ENCODE measurements around the gene RILPL2.
"Not testable (repeated sequence)": the region's sequence is repeated elsewhere in the genome, so short reads cannot be mapped to it uniquely, and the experiment has no call there.

The RILPL2 gene, protein sequence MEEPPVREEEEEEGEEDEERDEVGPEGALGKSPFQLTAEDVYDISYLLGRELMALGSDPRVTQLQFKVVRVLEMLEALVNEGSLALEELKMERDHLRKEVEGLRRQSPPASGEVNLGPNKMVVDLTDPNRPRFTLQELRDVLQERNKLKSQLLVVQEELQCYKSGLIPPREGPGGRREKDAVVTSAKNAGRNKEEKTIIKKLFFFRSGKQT
- long read RNA-seq, donor 1, full-length matches to known transcripts, result 5 of 5 reads
- long read RNA-seq, donor 1, partial matches to known transcripts, result 0 of 5 reads
- long read RNA-seq, donor 1, other reads (novel, unspliced or antisense), result 0 of 5 reads
- long read RNA-seq, donor 2, full-length matches to known transcripts, result 7 of 7 reads
- long read RNA-seq, donor 2, partial matches to known transcripts, result 0 of 7 reads
- long read RNA-seq, donor 2, other reads (novel, unspliced or antisense), result 0 of 7 reads
- long read RNA-seq, donor 3, full-length matches to known transcripts, result 5 of 5 reads
- long read RNA-seq, donor 3, partial matches to known transcripts, result 0 of 5 reads
- long read RNA-seq, donor 3, other reads (novel, unspliced or antisense), result 0 of 5 reads
- long read RNA-seq, donor 4, full-length matches to known transcripts, result 9 of 15 reads
- long read RNA-seq, donor 4, partial matches to known transcripts, result 6 of 15 reads
- long read RNA-seq, donor 4, other reads (novel, unspliced or antisense), result 0 of 15 reads
- long read RNA-seq, donor 5, full-length matches to known transcripts, result 8 of 8 reads
- long read RNA-seq, donor 5, partial matches to known transcripts, result 0 of 8 reads
- long read RNA-seq, donor 5, other reads (novel, unspliced or antisense), result 0 of 8 reads
- long read RNA-seq, donor 6, full-length matches to known transcripts, result 12 of 12 reads
- long read RNA-seq, donor 6, partial matches to known transcripts, result 0 of 12 reads
- long read RNA-seq, donor 6, other reads (novel, unspliced or antisense), result 0 of 12 reads
- long read RNA-seq, donor 7, full-length matches to known transcripts, result 4 of 4 reads
- long read RNA-seq, donor 7, partial matches to known transcripts, result 0 of 4 reads
- long read RNA-seq, donor 7, other reads (novel, unspliced or antisense), result 0 of 4 reads
- long read RNA-seq, donor 8, full-length matches to known transcripts, result 8 of 8 reads
- long read RNA-seq, donor 8, partial matches to known transcripts, result 0 of 8 reads
- long read RNA-seq, donor 8, other reads (novel, unspliced or antisense), result 0 of 8 reads

DNA sequence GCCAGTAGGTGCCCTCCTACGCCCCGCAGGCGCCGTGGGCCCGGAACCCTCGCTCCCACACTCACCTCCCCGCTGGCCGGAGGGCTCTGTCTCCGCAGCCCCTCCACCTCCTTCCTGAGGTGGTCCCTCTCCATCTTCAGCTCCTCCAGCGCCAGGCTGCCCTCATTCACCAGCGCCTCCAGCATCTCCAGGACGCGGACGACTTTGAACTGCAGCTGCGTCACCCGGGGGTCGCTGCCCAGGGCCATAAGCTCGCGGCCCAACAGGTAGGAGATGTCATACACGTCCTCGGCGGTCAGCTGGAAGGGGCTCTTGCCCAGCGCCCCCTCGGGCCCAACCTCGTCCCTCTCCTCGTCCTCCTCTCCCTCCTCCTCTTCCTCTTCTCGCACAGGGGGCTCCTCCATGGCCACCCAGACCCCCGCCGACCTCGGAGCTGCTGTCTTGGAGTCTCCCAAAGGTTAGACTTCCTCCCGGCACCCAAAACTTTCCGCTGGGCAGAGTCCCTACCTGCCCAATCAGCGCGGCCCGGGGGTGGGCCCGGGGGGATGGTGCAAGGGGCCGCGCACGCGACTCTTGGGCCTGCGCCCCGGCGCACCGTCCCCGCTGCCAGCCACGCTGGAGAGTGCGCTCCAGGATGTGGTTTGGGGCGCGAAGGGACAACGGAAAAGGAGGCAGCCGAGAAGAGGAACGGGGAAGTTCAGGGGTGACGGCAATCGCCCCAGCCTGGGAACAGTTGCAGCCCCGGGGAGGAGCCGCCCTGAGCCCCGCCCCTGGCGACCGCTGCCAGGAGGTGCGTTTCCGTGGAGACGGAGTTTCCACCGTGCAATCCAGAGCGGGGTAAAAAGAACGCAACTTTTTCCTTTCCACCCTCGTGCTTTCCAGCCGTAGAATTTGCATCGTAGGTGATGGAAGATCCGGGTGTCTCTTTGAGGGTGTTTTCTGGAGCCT, at the start of gene RILPL2:
Gene RILPL2, minus strand, starts transcription at position 668 of the 948 bp plus-strand sequence. Its CDS starts 264 bp downstream, at position 404.
- DNase-seq, result peak; percentile 89

DNA sequence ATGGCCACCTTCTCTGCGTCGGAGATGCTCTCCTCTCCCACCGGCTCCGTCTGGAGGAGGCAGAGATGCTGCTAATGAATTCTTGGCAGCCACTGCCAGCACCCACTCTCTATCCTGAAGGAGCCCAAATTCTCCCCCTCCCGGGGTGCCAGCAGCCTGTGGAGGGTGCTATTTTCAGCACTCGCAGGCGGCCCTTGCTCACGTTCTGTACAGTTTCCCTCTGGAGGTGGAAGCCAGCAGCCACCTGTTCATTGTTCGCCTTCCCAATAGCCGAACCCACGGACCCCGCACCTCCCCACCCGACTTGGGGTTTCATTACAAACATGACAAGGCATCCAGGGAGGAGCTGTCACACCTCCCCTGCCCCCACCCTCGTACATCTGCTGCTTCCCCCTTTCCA, 49.3 kb upstream of the RILPL2 start:
- DNase-seq, result no peak

DNA sequence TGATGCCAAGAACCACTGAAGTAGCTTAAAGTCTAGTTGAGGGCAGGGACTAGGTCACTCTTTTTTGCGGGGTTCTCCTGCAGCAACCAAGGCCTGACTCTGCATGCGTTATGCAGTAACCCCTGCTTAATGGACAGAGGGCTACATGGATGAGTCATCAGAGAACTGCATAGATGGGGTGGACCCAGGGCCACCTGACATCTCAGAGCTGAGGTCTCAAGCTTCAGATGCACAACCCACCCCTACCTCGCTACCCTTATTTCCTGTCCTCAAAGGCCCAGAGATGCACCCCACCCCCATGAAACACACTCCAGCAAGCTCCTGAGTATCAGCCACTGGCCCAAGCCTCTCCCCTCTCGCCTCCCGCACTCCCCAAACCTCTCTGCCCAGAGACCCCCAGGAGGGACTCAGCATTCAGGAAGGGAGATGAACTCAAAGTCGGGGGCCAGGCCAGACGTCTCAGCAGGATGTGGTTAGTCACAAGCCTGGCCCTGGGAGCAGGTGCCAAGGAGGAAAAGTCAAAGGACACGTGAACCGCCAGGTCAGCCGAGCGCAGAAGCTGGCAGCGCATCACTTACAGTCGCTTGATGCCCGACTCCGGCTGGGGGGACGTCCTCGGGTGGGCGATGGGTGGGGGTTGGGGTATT, 47.2 kb upstream of the RILPL2 start:
- no peak for DNase-seq

DNA sequence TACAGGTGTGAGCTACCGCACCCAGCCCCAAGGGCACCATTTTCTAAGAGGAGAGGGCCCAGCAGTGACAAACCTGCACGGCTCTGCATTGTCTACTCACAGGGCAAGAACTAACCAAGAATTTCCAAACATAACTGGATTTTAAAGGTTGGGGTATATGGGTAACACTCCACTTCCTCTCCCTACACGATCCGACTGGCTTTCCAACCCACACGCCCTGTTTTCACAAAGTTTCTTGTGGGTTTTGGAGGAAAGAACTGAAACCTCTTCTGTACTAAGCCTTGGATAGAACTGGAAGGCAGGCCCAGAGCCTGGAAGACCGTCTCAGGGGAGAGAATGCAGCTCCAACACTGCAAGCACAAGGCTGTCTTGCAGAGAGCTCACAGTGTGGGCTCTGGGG, 46.4 kb upstream of the RILPL2 start:
- DNase-seq, result no peak

DNA sequence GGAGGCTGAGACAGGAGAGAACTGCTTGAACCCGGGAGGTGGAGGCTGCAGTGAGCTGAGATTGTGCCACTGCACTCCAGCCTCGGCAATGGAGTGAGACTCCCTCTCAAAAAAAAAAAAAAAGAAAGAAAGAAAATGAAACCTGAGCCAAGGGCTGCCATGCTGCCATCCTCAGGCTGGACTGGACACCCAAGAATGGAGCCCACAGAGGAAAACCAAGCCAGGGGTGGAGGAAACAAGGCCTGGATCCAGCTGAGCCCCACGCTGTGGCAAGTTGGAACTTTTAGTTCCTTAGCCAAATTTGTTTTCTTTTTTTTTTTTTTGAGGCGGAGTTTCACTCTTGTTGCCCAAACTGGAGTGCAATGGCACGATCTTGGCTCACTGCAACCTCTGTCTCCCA, 44.8 kb upstream of the RILPL2 start:
- DNase-seq, result not testable (repeated sequence)

DNA sequence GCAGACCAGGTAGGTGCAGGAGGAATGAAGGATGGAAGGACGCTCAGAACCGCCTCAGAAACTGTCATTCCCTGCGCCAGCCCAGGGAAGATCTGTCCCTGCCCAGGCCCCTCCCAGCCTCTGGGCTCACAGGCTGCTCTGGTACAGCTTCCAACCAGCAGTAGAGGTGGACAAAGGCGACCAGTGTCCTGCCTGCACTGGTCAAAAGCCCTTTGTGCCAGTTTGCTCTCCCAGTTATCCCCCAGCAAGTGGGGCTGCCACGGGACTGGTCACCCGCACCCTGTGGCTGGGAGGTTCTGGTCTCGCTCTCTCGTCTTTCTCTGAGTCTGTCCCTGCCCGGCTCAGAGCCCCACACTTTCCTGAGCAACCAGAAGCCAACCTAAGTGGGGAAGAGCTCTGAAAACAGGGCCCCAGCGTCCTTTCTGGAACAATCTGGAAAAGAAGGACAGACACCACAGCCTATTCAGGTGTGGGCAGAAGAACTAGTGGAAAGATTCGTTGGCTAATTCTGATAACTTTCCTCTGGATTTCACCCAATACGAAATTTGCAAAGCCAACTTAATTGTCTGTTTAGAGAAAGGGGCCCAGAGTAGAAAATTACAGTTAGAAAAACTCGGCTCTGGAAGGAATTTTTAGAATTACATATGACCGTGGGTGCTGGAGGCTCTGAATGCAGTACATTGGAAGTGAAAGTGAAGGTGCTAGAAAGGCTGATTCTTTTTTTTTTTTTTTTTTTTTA, 43.1 kb upstream of the RILPL2 start:
- no peak for DNase-seq

DNA sequence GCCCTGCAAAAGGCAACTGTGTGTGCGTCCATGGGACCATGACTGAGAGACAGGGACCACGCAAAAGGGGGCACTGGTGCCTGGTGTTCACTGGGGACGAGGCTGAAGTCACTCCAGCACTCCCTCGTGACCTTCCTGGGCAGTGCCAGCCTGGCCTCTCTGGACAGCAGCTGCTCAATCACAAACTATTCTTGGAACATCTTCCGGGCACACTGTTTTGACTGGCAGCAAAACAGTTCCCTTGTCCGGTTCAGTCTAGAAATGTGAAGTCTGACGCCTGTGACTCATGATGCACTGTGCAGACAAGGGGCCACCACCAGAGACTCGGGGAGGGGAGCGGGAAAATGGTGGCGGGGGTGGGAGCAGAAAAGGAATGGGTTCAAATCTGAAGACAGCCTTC, 42.3 kb upstream of the RILPL2 start:
- no peak for DNase-seq

DNA sequence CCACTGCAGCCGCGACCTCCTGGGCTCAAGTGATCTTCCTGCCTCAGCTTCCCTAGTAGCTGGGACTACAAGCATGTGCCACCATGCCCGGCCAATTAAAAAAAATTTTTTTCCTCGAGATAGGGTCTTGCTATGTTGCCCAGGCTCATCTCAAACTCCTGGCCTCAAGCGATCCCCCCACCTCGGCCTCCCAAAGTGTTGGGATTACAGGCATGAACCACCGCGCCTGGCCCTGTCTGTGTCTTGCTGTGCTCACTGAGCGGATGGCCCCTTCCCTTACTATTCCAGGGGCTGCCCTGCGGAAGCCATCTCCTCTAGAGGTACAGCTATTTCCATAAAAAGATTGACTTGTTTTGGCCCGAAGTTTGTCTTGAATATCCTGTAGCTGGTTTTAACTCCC, 41.6 kb upstream of the RILPL2 start:
- DNase-seq, result no peak

DNA sequence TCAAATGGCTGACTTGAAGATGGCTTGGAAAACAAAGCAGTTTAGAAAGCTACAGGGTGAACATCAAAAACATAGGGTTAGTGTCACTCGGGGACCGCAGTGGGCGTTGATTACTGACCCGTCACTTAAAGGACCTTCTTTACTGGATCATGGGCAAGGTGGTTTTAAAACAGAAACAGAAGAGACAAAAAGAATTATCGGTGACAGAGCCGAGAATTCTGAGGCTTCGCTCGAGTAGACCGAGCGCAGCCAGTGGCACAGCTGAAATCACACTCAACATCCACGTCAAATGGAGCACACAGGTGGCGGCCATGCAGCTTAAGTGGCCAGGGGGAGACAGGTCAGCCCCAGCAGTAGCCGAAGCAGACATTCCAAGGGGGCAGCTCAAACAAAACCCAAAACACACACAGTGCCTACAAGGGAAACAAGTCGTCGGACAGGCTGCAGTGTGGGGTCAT, 38.8 kb upstream of the RILPL2 start:
- DNase-seq, result peak; percentile 61

DNA sequence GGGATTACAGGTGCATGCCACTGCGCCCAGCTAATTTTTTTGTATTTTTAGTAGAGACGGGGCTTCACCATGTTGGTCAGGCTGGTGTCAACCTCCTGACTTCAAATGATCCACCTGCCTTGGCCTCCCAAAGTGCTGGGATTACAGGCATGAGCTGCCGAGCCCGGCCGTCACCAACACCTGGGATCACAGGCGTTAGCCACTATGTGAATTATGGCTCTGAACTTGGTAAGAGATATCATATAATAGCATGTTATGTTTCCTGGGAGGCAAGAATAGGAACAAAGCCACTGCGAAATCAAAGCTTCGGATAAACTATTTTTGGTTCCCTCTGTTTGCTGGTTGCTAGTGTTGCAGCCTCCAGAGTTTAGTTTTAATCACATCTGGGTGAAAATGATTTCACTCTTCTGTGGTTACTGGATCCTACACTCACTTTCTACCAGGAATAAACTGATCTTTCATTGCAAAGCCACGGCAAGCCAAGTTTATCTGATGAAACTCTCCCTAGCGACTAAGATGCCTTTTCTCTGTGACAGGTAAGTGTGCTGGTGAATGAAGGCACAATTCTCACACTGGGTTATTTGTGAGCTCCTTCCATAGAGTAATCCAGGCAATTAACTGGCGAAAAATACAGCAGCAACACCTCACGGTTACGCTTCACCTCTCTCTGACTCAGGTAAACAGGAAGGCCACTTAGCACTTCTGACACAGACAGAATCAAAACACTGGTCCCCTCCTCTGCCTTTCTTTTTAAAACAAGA, 38.2 kb upstream of the RILPL2 start:
- DNase-seq, result peak; percentile 38

DNA sequence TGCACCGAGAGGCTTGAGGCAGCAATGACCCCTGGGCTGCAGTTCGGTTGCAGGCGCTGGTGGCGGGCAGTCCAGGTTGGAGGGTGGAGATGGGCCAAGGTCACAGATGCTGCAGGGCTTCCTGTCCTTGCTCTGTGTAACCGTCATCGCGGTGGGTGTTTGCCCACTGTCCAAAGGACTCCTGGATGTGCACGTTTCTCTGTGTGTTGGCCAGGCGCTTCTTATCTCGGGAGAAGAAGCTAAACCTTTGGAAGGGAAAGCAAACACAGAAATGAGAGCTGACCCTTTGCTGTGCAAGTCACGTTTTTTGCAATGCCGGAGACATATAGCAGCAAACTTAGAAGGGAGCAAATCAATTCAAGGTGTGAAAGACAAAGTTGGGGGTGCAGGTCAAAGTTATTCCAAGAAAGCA, 36.0 kb upstream of the RILPL2 start:
- DNase-seq, result no peak

DNA sequence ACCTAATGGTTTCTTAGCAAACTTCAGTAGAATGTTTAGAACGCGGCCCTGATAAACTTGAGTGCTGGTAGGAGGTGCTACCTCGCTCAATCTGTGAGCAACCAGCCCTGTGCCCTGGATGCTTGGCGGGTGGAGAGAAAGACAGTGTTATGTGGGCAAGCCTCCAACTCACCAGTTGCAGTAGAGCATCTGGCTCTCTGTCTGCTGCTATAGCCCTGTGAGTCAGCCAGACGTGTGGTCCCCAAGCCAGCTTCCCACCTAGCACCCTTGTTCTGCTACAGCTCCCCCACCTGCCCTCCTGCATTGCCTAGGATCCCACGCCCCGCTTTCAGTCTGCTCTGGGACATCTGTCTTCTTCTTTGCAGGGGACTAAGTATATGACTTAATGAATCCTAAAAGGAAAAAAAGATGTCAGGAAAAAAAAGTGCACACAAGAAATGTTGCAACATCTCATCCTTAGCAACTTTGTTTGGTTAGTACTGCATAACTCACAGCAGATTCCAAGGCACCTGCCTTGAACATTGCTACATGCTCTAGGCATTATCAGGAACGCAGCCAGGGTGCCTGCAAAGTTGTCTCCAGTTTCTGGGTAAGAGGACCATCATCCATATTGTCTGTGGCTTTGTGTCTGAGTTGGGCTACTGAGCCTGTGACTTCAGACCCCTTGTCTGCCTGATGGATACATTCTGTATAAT, 35.0 kb upstream of the RILPL2 start:
- no peak for DNase-seq

DNA sequence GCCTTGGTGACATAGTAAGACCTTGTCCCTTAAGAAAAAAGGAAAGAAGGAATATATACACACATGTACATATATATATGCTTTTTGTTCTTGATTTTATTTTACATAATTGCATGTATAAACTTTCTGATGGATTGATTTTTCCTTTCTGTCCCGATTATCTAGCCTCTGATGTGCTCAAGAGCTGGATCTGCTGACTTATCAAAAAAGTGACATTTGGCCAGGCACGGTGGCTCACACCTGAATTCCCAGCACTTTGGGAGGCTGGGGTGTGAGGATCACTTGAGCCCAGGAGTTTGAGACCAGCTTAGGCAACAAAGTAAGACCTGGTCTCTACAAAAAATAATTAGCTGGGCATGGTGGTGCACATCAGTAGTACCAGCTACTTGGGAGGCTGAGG, 33.5 kb upstream of the RILPL2 start:
- DNase-seq, result no peak

DNA sequence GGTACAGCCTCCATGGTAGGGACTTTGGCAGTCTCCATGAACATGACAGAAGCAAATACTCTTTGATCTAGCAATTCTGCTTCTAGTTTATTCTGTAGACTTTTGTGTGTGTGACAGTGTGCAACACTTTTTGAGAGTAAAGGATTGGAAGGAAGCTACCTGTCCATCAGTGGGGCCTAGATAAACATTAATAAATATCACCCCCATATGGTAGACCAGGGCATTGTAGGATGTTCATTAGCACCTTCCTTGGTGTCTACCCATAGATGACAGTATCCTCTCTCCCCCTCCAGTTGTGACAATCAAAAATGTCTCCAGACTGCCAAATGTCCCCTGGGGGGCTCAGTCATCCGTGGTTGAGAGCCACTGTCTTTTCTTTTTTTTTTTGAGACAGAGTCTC, 32.3 kb upstream of the RILPL2 start:
- DNase-seq, result no peak

DNA sequence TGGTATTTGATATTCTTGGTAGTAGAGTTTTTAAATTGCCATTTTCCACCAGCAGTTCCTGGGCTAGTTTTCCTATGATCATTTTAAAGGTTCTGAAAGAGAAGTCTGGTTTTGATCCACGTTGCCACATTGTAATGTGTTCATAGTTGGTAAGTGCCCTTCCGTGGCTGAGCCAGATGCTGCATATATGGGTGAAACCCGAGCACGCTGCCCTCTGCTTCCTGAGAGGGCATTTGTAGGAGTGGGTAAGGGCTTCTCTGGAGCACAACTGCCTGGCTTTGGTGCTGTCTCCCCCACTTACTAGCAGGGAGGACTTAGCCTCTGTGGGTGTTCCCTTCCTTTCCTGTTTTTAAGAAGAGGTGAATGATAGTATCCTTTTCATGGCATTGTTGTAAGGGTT, 28.6 kb upstream of the RILPL2 start:
- no peak for DNase-seq

DNA sequence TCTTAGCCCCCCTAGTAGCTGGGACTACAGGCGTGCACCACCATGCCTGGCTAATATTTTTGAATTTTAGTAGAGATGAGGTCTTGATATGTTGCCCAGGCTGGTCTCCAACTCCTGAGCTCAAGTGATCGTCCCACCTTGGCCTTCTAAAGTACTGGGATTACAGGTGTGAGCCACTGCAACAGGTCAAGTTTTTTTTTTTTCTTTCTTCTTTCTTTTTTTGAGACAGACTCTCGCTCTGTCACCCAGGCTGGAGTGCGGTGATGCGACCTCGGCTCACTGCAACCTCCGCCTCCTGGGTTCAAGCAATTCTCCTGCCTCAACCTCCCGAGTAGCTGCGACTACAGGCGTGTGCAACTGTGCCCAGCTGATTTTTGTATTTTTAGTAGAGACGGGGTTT, 26.7 kb upstream of the RILPL2 start:
- not testable (repeated sequence) for DNase-seq

DNA sequence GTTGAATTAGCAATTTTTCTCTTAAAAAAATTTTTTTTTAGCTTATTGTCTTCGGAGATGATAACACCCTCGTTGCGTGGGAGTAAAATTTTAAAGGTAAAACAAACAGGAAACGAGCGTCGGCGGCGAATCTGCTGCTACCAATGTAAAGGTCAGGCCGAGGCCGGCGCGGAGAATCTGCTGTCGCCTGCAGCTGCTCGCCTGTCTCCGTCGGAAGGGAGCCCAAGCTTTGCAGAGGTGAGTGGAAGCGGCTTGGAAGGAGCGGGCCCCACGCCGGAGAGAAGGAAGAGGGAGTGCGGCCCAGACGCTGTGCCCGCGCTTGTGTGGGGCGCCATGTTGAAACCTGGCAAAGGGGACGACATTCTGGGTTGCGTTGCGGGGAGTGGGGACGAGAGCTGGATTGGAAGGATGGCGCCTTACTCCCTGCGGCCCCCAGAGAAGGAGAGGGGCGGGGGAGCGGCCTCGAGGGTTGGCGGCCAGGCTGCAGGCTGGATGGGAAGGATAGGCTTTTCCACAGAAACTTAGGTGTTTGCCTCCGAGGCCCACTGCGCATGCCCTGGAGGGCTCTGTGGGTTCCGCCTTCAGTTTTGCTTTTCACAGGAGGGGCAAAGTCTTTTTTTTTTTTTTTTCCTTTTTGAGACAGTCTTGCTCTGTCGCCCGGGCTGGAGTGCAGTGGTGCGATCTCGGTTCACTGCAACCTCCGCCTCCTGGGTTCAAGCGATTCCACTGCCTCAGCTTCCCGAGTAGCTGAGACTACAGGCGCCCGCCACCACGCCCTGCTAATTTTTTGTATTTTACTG, 21.7 kb upstream of the RILPL2 start, which contains the start of gene SNRNP35:
Gene SNRNP35, plus strand, starts transcription at position 160 of the 800 bp plus-strand sequence. CDS start 7,402 bp downstream, outside the sequence.
- peak; percentile 99 for DNase-seq

DNA sequence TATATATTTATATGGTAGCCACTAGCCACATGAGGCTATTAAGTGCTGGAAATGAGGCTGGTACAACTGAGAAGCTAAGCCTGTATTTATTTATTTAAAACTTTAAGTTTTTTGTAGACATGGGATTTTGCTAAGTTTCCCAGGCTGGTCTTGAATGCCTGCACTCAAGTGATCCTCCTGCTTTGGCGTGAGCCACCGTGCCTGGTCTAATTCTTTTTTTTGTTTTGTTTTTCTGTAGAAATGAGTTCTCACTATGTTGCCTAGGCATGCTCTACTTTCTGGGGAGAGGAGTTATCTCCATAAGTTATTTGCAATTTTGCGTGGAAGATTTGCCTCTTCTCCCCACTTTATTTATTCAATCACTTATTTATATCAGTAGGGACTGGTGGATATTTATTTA, 16.7 kb upstream of the RILPL2 start:
- DNase-seq, result no peak
